Activated CD4-positive, alpha-beta T cell treated with anti-CD3 and anti-CD28 coated beads, Interleukin-2, amount 50 U/mL, for 48 hours (primary cell): ENCODE measurements around the gene CCDC17.

ENCODE experiments used
- DNase-seq, 2 experiments: peaks; one replicate each; pipeline ENCODE4 v3.0.0-alpha.2; 2020

CCDC17 gene

DNA sequence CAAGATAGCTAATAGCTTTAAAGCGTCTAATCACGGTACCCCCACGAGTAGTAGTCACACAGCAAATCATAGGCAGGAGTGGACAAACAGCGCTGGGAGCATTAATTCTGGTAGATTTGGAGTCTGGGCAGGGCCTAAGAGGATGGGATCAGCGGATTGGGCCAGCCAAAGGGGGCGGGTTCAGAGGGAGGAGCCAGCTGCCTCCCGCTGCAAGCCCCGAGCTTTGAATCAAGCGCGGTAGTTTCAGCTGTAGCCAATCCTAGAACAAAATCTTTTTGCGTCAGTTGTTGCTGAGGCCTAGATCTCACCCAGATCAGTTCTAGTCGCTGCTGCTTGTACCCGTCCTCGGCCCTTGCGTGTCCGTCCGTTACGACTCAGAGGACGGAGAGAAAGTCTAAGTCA, 40.6 kb downstream of the CCDC17 start:
- peak; percentile 94 to 96 for DNase-seq

DNA sequence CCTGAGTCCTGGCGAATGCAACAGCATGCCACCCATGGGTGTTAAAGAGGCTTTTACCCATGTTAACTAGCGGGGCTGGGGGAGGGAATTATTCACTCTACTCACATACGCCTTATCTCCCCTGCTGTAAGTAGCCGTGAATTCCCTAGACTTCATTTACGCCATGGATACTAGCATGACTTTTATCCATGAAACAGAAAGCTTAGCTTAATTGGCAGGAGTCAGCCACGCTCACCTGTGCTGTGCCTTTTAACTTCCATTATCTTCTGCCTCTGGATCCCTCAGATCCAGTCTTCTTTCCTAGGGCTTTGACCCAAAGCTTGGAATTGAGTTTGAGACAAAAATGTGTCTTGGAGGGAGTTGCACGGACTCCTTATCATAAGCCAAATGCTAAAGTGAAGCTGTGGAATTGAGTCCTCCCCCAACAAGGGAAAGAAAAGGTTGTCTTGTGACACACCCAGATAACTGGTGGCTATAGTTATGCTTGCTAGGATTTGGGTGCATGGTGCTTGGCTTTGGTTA, 49.7 kb downstream of the CCDC17 start:
- no peak for DNase-seq

DNA sequence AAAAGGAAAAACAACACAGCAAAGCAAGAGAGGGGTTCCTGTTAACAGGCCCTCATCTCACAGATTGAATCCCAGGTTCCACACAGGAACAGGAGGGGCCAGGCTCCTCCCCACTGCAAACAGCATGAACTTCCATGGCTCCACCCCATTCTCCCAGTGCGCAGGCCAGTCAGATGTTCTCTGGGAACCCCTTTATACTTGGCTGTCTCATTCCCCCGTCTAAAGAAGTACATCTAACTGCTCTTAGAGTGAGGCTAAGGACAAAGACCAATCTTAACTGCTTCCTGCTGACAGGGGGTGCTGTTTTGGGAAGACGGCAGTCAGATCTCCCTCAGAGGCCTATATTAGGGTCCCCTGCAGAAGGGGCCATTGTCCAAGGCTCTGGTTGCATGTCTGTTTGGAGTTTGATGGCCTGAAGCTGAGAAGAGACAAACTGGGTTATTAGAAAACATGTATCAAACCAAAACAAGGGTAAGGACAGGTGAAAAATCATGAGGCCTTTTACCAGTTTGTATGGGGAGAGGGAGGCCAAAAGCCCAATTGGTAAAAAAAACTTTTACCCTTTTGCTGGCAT, 50.5 kb downstream of the CCDC17 start:
- DNase-seq: no peak

DNA sequence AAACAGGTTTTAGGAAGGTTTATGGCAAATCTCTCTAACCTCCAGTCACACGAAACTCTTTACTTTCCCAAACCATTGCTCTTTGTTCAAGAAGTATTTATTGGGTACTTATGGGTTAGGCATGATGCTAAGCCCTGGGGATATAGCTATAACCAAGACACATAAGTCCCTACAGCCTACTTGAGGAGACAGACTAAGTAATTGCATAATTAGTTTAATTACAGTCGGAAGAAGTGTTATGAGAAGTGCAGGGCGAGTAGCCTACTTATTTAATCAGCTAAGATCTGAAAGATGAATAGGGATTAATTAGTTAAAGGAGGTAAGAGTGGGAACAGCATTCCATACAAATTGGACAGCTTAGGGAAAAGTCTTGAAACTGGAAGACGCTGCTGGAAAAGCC, 53.2 kb downstream of the CCDC17 start:
- DNase-seq: no peak
